HG02884 (cell line): ENCODE results near the gene ATP2B3.

Source experiments
- ATAC-seq: cut with Tn5 transposase; IDR thresholded peaks from one replicate; pipeline ENCODE4 v1.9.1; 2021; ENCODE audit warnings: mild to moderate bottlenecking, moderate library complexity; ENCODE audit not compliant: unreplicated experiment

ATP2B3 gene

GRCh38 chrX:153488231-153488914 lies 29.1 kb upstream of the ATP2B3 start:
- ATAC-seq = no peak

GRCh38 chrX:153490217-153490930 lies 27.1 kb upstream of the ATP2B3 start:
- ATAC-seq = no peak

- ATAC-seq = no peak
Measured at GRCh38 chrX:153491351-153491914, 26.0 kb upstream of the ATP2B3 start.

GRCh38 chrX:153491918-153492317 lies 25.5 kb upstream of the ATP2B3 start:
- ATAC-seq = no peak

- ATAC-seq = no peak
Measured at GRCh38 chrX:153492543-153492942, 24.9 kb upstream of the ATP2B3 start.

- ATAC-seq = no peak
Measured at GRCh38 chrX:153493085-153493484, 24.4 kb upstream of the ATP2B3 start.

- ATAC-seq = no peak
Measured at GRCh38 chrX:153494061-153494460, 23.4 kb upstream of the ATP2B3 start.

GRCh38 chrX:153494541-153495361 lies 22.7 kb upstream of the ATP2B3 start, which contains the start of gene BGN:
BGN (plus strand) TSS chrX:153494980; CDS start chrX:153504632, 9,652 bp downstream.
- no peak for ATAC-seq

- no peak for ATAC-seq
Measured at GRCh38 chrX:153495362-153495751, 22.1 kb upstream of the ATP2B3 start.

- ATAC-seq = no peak
Measured at GRCh38 chrX:153495903-153496589, 21.4 kb upstream of the ATP2B3 start.

GRCh38 chrX:153496590-153496959 lies 20.9 kb upstream of the ATP2B3 start:
- ATAC-seq = no peak

GRCh38 chrX:153498453-153498852 lies 19.0 kb upstream of the ATP2B3 start:
- no peak for ATAC-seq

- no peak for ATAC-seq
Measured at GRCh38 chrX:153499341-153499740, 18.1 kb upstream of the ATP2B3 start.

GRCh38 chrX:153499876-153500275 lies 17.6 kb upstream of the ATP2B3 start:
- ATAC-seq = no peak

GRCh38 chrX:153500676-153501280 lies 16.7 kb upstream of the ATP2B3 start:
- no peak for ATAC-seq

- no peak for ATAC-seq
Measured at GRCh38 chrX:153501530-153501929, 15.9 kb upstream of the ATP2B3 start.

- ATAC-seq = no peak
Measured at GRCh38 chrX:153502131-153502530, 15.3 kb upstream of the ATP2B3 start.

- no peak for ATAC-seq
Measured at GRCh38 chrX:153502796-153503195, 14.6 kb upstream of the ATP2B3 start.

- no peak for ATAC-seq
Measured at GRCh38 chrX:153504445-153505016, 12.9 kb upstream of the ATP2B3 start.

- ATAC-seq = no peak
Measured at GRCh38 chrX:153505361-153505760, 12.1 kb upstream of the ATP2B3 start.
